Fibroblast of upper back skin (primary cell): ENCODE data around the gene FBXL22.
A peak's percentile ranks its signal among the peaks of the same experiment; 100 is the strongest.

Experiments used
- DNase-seq: peaks from one replicate; pipeline ENCODE4 v3.0.0-alpha.2; 2013

Gene FBXL22

GRCh38 chr15:63597038-63597790, at the start of gene FBXL22:
FBXL22 (plus strand) TSS chr15:63597387; CDS start chr15:63597393, 6 bp downstream.
- peak; percentile 72 for DNase-seq

GRCh38 chr15:63551400-63551799, 45.8 kb upstream of the FBXL22 start:
- DNase-seq, result no peak

GRCh38 chr15:63553388-63553791, 43.8 kb upstream of the FBXL22 start:
- DNase-seq, result peak; percentile 98

- DNase-seq, result no peak
Observed at GRCh38 chr15:63554337-63554927, 42.8 kb upstream of the FBXL22 start.

GRCh38 chr15:63555507-63555906, 41.7 kb upstream of the FBXL22 start:
- no peak for DNase-seq

- no peak for DNase-seq
Observed at GRCh38 chr15:63556246-63556645, 40.9 kb upstream of the FBXL22 start.

- DNase-seq, result no peak
Observed at GRCh38 chr15:63556736-63557135, 40.5 kb upstream of the FBXL22 start.

GRCh38 chr15:63559753-63560152, 37.4 kb upstream of the FBXL22 start:
- no peak for DNase-seq

GRCh38 chr15:63560741-63561448, 36.3 kb upstream of the FBXL22 start:
- no peak for DNase-seq

- DNase-seq, result no peak
Observed at GRCh38 chr15:63564093-63564492, 33.1 kb upstream of the FBXL22 start.

GRCh38 chr15:63565536-63566186, 31.5 kb upstream of the FBXL22 start:
- DNase-seq, result no peak

- DNase-seq, result no peak
Observed at GRCh38 chr15:63572749-63573464, 24.3 kb upstream of the FBXL22 start.

- no peak for DNase-seq
Observed at GRCh38 chr15:63573533-63573932, 23.7 kb upstream of the FBXL22 start.

- no peak for DNase-seq
Observed at GRCh38 chr15:63575312-63575711, 21.9 kb upstream of the FBXL22 start.

GRCh38 chr15:63576441-63576840, 20.7 kb upstream of the FBXL22 start:
- DNase-seq, result peak; percentile 18

- no peak for DNase-seq
Observed at GRCh38 chr15:63582179-63582578, 15.0 kb upstream of the FBXL22 start.

GRCh38 chr15:63582718-63583426, 14.3 kb upstream of the FBXL22 start:
- peak; percentile 84 for DNase-seq

GRCh38 chr15:63586790-63587189, 10.4 kb upstream of the FBXL22 start:
- no peak for DNase-seq

GRCh38 chr15:63587527-63587926, 9.7 kb upstream of the FBXL22 start:
- peak; percentile 33 for DNase-seq

- DNase-seq, result no peak
Observed at GRCh38 chr15:63588826-63589225, 8.4 kb upstream of the FBXL22 start.

- DNase-seq, result no peak
Observed at GRCh38 chr15:63593705-63594671, 3.2 kb upstream of the FBXL22 start.
